Breast epithelium (tissue), 3 donors: Measurements from ENCODE around the gene EARS2.

ENCODE experiments used
- POLR2A ChIP-seq: fragments of 450-650 bp; IDR thresholded peaks from one replicate; pipeline ENCODE4 v1.6.1; 2016; ENCODE audit warnings: antibody characterized with exemption, mild to moderate bottlenecking, moderate library complexity
- TF ChIP-seq, protein P1 (sequence below), 3 donors: fragments of 450-650 bp; IDR thresholded peaks; one replicate each; pipeline ENCODE4 v1.5.1; 2016 to 2017; ENCODE audit warnings: antibody characterized with exemption in 3 of 3, mild to moderate bottlenecking in 3 of 3, moderate library complexity in 3 of 3

DNA sequence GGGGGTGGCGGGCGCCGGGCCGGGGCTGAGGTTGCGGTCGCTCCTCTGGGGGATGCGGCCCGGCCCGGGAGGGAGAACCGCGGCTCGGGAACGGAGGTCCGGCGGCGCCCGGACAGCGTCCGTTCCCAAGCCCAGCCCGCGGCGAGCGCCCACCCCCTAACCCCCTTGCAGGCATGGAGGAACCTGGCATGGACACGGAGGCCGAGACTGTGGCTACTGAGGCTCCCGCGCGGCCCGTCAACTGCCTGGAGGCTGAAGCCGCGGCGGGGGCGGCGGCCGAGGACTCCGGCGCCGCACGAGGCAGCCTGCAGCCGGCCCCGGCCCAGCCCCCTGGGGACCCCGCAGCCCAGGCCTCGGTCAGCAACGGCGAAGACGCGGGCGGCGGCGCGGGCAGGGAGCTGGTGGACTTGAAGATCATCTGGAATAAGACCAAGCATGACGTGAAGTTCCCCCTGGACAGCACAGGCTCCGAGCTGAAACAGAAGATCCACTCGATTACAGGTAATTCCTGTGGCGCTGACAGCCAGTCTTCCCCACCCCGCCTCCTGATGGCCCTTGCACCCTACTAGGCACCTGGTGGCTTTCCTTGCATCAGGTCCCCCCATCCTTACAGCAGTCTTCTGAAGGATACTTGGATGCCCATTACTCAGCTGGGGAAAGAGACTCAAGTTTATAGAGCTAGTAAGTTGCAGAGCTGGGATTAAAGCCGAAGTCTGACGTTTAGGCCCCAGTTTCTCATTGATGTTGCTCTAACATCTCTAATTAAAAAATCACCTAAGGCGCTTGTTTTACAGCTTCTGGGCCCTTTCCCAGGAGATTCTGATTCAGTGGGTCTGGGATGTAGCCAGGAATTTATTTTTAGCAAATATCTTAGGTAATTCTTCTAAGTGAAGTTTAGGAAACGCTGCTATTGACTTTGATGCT is 891 bp upstream of the EARS2 start:
- TF ChIP-seq, protein P1, sequence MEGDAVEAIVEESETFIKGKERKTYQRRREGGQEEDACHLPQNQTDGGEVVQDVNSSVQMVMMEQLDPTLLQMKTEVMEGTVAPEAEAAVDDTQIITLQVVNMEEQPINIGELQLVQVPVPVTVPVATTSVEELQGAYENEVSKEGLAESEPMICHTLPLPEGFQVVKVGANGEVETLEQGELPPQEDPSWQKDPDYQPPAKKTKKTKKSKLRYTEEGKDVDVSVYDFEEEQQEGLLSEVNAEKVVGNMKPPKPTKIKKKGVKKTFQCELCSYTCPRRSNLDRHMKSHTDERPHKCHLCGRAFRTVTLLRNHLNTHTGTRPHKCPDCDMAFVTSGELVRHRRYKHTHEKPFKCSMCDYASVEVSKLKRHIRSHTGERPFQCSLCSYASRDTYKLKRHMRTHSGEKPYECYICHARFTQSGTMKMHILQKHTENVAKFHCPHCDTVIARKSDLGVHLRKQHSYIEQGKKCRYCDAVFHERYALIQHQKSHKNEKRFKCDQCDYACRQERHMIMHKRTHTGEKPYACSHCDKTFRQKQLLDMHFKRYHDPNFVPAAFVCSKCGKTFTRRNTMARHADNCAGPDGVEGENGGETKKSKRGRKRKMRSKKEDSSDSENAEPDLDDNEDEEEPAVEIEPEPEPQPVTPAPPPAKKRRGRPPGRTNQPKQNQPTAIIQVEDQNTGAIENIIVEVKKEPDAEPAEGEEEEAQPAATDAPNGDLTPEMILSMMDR (IDR thresholded peaks at IDR 0.05), result no peak
- TF ChIP-seq POLR2A, result no peak
